ENCODE measurements around the gene MYBPHL. TPM values are rescaled to one million over a fixed set of nuclear protein-coding genes. Genes with fewer than 3 reads are reported as not detected.

MYBPHL gene
- total and polyA plus RNA-seq, 2 experiments from 2014 or later = 3.6 to 7.4 TPM

- WGBS (ENCODE audit: low lambda C conversion rate, missing lambda C conversion rate) = 86% methylated on average over 5 of the region's 5 CpGs
- TF ChIP-seq EZH2phosphoT487 (IDR thresholded peaks at IDR 0.05; ENCODE audit: low read depth, severe bottlenecking, unreplicated experiment) (no peak), EZH2 (IDR thresholded peaks at IDR 0.05; ENCODE audit: borderline replicate concordance) (no peak), CTCF (IDR thresholded peaks at IDR 0.05; ENCODE audit: poor library complexity) (no peak)
- DNase-seq (ENCODE audit: low spot score) = no peak
- Histone ChIP-seq H3K36me3 (replicated peaks; ENCODE audit: insufficient read depth, low read depth) (no peaks in the 10 kb centered on the region), H3K9me3 (ENCODE audit: low read depth) (no peaks in the 10 kb centered on the region), H3K4me3 (no peak overlapping the region), H3K4me2 (no peak overlapping the region), H3K9me2 (replicated peaks; ENCODE audit: insufficient read depth) (no peaks in the 10 kb centered on the region), H2AFZ (no peak overlapping the region), H3K4me1 (ENCODE audit: insufficient read depth) (peaks cover 15% of the 10 kb centered on the region), H3K27me3 (no peaks in the 10 kb centered on the region), H3K79me2 (no peaks in the 10 kb centered on the region), H4K20me1 (ENCODE audit: insufficient read depth, poor library complexity, severe bottlenecking) (no peaks in the 10 kb centered on the region), H3K27ac (no peak overlapping the region)
These were observed 49.7 kb downstream of the MYBPHL start for GRCh38 chr1:109256971-109257681.

- whole genome bisulfite sequencing (ENCODE audit: low lambda C conversion rate, missing lambda C conversion rate) = 84% methylated on average over 7 of the region's 7 CpGs
- H4K20me1 ChIP-seq (ENCODE audit: insufficient read depth, poor library complexity, severe bottlenecking) = no peaks in the 10 kb centered on the region
- no peaks in the 10 kb centered on the region for H3K36me3 ChIP-seq (replicated peaks; ENCODE audit: insufficient read depth, low read depth)
- no peak for DNase-seq (ENCODE audit: low spot score)
- no peaks in the 10 kb centered on the region for H3K9me2 ChIP-seq (replicated peaks; ENCODE audit: insufficient read depth)
- no peak overlapping the region for H2AFZ ChIP-seq
- peaks cover 15% of the 10 kb centered on the region for H3K4me1 ChIP-seq (ENCODE audit: insufficient read depth)
- no peak for TF ChIP-seq EZH2phosphoT487 (IDR thresholded peaks at IDR 0.05; ENCODE audit: low read depth, severe bottlenecking, unreplicated experiment)
- TF ChIP-seq EZH2 (IDR thresholded peaks at IDR 0.05; ENCODE audit: borderline replicate concordance) = no peak
- TF ChIP-seq CTCF (IDR thresholded peaks at IDR 0.05; ENCODE audit: poor library complexity) = no peak
- H3K4me3 ChIP-seq = no peak overlapping the region
- H3K27ac ChIP-seq = no peak overlapping the region
- H3K27me3 ChIP-seq = no peaks in the 10 kb centered on the region
- no peaks in the 10 kb centered on the region for H3K79me2 ChIP-seq
- no peaks in the 10 kb centered on the region for H3K9me3 ChIP-seq (ENCODE audit: low read depth)
- no peak overlapping the region for H3K4me2 ChIP-seq
These were observed 50.7 kb downstream of the MYBPHL start for GRCh38 chr1:109256085-109256484.

GRCh38 chr1:109255678-109256077 lies 51.1 kb downstream of the MYBPHL start:
- peaks cover 15% of the 10 kb centered on the region for H3K4me1 ChIP-seq (ENCODE audit: insufficient read depth)
- no peaks in the 10 kb centered on the region for H3K27me3 ChIP-seq
- H3K9me2 ChIP-seq (replicated peaks; ENCODE audit: insufficient read depth) = no peaks in the 10 kb centered on the region
- WGBS (ENCODE audit: low lambda C conversion rate, missing lambda C conversion rate) = 91% methylated on average over 4 of the region's 5 CpGs
- TF ChIP-seq CTCF (IDR thresholded peaks at IDR 0.05; ENCODE audit: poor library complexity) (no peak), EZH2phosphoT487 (IDR thresholded peaks at IDR 0.05; ENCODE audit: low read depth, severe bottlenecking, unreplicated experiment) (no peak), EZH2 (IDR thresholded peaks at IDR 0.05; ENCODE audit: borderline replicate concordance) (no peak)
- H3K4me2 ChIP-seq = no peak overlapping the region
- no peaks in the 10 kb centered on the region for H4K20me1 ChIP-seq (ENCODE audit: insufficient read depth, poor library complexity, severe bottlenecking)
- no peaks in the 10 kb centered on the region for H3K36me3 ChIP-seq (replicated peaks; ENCODE audit: insufficient read depth, low read depth)
- no peak overlapping the region for H3K4me3 ChIP-seq
- H2AFZ ChIP-seq = no peak overlapping the region
- no peaks in the 10 kb centered on the region for H3K79me2 ChIP-seq
- no peak for DNase-seq (ENCODE audit: low spot score)
- H3K27ac ChIP-seq = no peak overlapping the region
- no peaks in the 10 kb centered on the region for H3K9me3 ChIP-seq (ENCODE audit: low read depth)

All from hepatocyte (in vitro differentiated cells).